Measurements from ENCODE around the gene UBE2V1. TPM values are rescaled to one million over a fixed set of nuclear protein-coding genes. Genes with fewer than 3 reads are reported as not detected.

UBE2V1 gene
- polyA plus RNA-seq, 3 donors = 62.2 to 95.5 (median 71.1) TPM

GRCh38 chr20:50032955-50033666, 79.8 kb downstream of the UBE2V1 start:
- Mint-ChIP-seq H3K27ac (peak overlapping the region; percentile 83 to 96 (median 92)), H3K9me3 (peaks cover 0 to 2% (median 0%) of the 10 kb centered on the region in 7 donors), H3K36me3 (peaks cover 2 to 4% of the 10 kb centered on the region in 2 donors), H3K4me1 (peaks cover 54% of the 10 kb centered on the region), H3K27me3 (ENCODE audit: low read depth in 3 of 3) (peaks cover 1 to 8% (median 6%) of the 10 kb centered on the region in 3 donors), H3K4me3 (no peak overlapping the region)
- Histone ChIP-seq H3K79me2 (ENCODE audit: insufficient read depth, low read length) (no peaks in the 10 kb centered on the region), H2AFZ (ENCODE audit: insufficient read depth, low read depth, low read length, poor library complexity, severe bottlenecking) (no peak overlapping the region), H3K9me3 (replicated peaks in 1 of 2; ENCODE audit: control insufficient read depth in 1 of 2, insufficient read depth in 1 of 2, low read length in 2 of 2) (no peaks in the 10 kb centered on the region), H3K9ac (ENCODE audit: insufficient read depth, low read length, poor library complexity, severe bottlenecking) (peak overlapping the region; percentile 57), H4K20me1 (ENCODE audit: insufficient read depth, low read length) (no peaks in the 10 kb centered on the region), H3K4me2 (replicated peaks; ENCODE audit: extremely low read depth, low read length, poor library complexity, severe bottlenecking) (no peak overlapping the region), H3K36me3 (replicated peaks in 1 of 2; ENCODE audit: control insufficient read depth in 1 of 2, insufficient read depth in 2 of 2, low read length in 2 of 2) (no peaks in the 10 kb centered on the region), H3K4me3 (replicated peaks in 1 of 3; ENCODE audit: low read depth in 2 of 3, low read length in 3 of 3) (peak overlapping the region in 1 of 3 experiments; percentile 12), H3K27me3 (ENCODE audit: control insufficient read depth in 2 of 2, insufficient read depth in 2 of 2, low read length in 2 of 2) (no peaks in the 10 kb centered on the region), H3K27ac (ENCODE audit: low read depth in 1 of 2, low read length in 2 of 2) (peak overlapping the region; percentile 81 to 95), H3K4me1 (ENCODE audit: control insufficient read depth in 1 of 2, insufficient read depth in 2 of 2, low read length in 2 of 2) (peaks cover 41 to 55% of the 10 kb centered on the region in 2 donors)
- WGBS (ENCODE audit: insufficient coverage) = 98% methylated on average over 5 of the region's 9 CpGs
- intact Hi-C loops (cut with micrococcal nuclease) = loop anchor here in 1 of 2 donors (5.0 kb wide), 1 partner anchor 36 kb away; no protein-coding TSS in a partner anchor
- DNase-seq = no peak
- TF ChIP-seq CTCF (IDR thresholded peaks at IDR 0.05) = no peak

Other genes with a start within 250 kb of the UBE2V1 start
- gene SPATA2, start 197.6 kb downstream of the UBE2V1 start, polyA plus RNA-seq = 10 to 100 TPM in 1 of 3 donors, 1 to 10 TPM in 2; 1.9 to 13.3 (median 3.9) TPM
- 100 to 1,000 TPM; 128 to 164 (median 146) TPM for gene RNF114, start 176.8 kb downstream of the UBE2V1 start, polyA plus RNA-seq
- 100 to 1,000 TPM in 1 of 3 donors, 1 to 10 TPM in 2; 2.4 to 181 (median 2.6) TPM for gene SNAI1, start 130.2 kb downstream of the UBE2V1 start, polyA plus RNA-seq
- gene PEDS1, start 40.6 kb upstream of the UBE2V1 start, polyA plus RNA-seq = 10 to 100 TPM; 19.6 to 48.1 (median 25.2) TPM
- gene CEBPB, start 77.7 kb upstream of the UBE2V1 start, polyA plus RNA-seq = 100 to 1,000 TPM in 1 of 3 donors, 10 to 100 TPM in 2; 52.4 to 445 (median 80.8) TPM